ENCODE data around the gene CDYL2. TPM values are rescaled to one million over a fixed set of nuclear protein-coding genes. Genes with fewer than 3 reads are reported as not detected.
A peak's percentile ranks its signal among the peaks of the same experiment; 100 is the strongest.

CDYL2 gene
- total and polyA plus RNA-seq, 8 donors: 0.60 to 7.3 (median 1.7) TPM

DNA sequence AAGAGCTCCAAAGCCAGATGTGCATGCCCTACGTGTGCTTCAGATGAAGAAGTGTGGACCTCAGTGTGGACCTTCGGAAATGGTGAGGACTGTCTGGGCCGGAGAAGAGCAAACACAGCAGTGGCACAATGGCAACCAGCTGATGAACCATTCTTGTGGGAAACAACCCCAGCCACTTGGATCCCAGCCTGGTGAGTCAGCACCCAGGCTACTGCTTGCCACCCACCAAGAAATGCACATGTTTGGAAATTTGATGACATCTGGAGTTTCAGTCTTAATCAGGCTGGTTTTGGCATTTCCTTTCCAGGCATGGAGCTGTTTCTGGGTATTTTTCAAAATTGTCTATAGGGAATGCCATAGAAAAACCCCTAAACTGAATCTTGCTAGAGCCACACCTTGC is 220.9 kb downstream of the CDYL2 start:
- WGBS, 5 donors: 67 to 87% (median 80%) methylated on average over 3 of the region's 3 CpGs
- H3K36me3 ChIP-seq: no peaks in the 10 kb centered on the region
- intact Hi-C loops (cut with DNase I; ENCODE audit: low total_unique reads): no loop called here
- no peaks in the 10 kb centered on the region for H3K27me3 ChIP-seq
- DNase-seq: no peak
- H3K4me3 ChIP-seq: no peak overlapping the region
- H3K4me1 ChIP-seq: peaks cover 0 to under 1% (median 0%) of the 10 kb centered on the region in 4 donors
- TF ChIP-seq EP300 (IDR thresholded peaks at IDR 0.05): no peak
- no peak for TF ChIP-seq CTCF (IDR thresholded peaks at IDR 0.05)
- no peak for TF ChIP-seq POLR2AphosphoS5 (IDR thresholded peaks at IDR 0.05)
- no peak for TF ChIP-seq POLR2A (IDR thresholded peaks at IDR 0.05)
- no peak overlapping the region for H3K27ac ChIP-seq
- H3K9me3 ChIP-seq: no peaks in the 10 kb centered on the region

- intact Hi-C loops (cut with DNase I; ENCODE audit: low total_unique reads): no loop called here
- Histone ChIP-seq H3K9me3 (no peaks in the 10 kb centered on the region), H3K4me1 (peaks cover 0 to 13% (median 12%) of the 10 kb centered on the region in 4 donors), H3K27me3 (no peaks in the 10 kb centered on the region), H3K36me3 (no peaks in the 10 kb centered on the region), H3K27ac (peak overlapping the region in 1 of 5 donors; percentile 18), H3K4me3 (no peak overlapping the region)
- WGBS, 5 donors: 74 to 89% (median 83%) methylated on average over 10 of the region's 10 CpGs
- TF ChIP-seq EP300 (IDR thresholded peaks at IDR 0.05) (no peak), CTCF (IDR thresholded peaks at IDR 0.05) (no peak), POLR2AphosphoS5 (IDR thresholded peaks at IDR 0.05) (no peak), POLR2A (IDR thresholded peaks at IDR 0.05) (no peak)
- no peak for DNase-seq
Observed at GRCh38 chr16:80580109-80580832, 224.1 kb downstream of the CDYL2 start.

GRCh38 chr16:80577485-80578280 is 226.7 kb downstream of the CDYL2 start:
- Histone ChIP-seq H3K4me3 (no peak overlapping the region), H3K4me1 (peaks cover 0 to 13% (median 12%) of the 10 kb centered on the region in 4 donors), H3K27me3 (no peaks in the 10 kb centered on the region), H3K36me3 (no peaks in the 10 kb centered on the region), H3K27ac (no peak overlapping the region), H3K9me3 (no peaks in the 10 kb centered on the region)
- 33 to 71% (median 54%) methylated on average over 11 of the region's 11 CpGs for WGBS, 5 donors
- TF ChIP-seq POLR2A (IDR thresholded peaks at IDR 0.05): peak in 1 of 4 donors; percentile 20
- TF ChIP-seq EP300 (IDR thresholded peaks at IDR 0.05): no peak
- intact Hi-C loops (cut with DNase I; ENCODE audit: low total_unique reads): no loop called here
- DNase-seq: peak; percentile 76 to 88

DNA sequence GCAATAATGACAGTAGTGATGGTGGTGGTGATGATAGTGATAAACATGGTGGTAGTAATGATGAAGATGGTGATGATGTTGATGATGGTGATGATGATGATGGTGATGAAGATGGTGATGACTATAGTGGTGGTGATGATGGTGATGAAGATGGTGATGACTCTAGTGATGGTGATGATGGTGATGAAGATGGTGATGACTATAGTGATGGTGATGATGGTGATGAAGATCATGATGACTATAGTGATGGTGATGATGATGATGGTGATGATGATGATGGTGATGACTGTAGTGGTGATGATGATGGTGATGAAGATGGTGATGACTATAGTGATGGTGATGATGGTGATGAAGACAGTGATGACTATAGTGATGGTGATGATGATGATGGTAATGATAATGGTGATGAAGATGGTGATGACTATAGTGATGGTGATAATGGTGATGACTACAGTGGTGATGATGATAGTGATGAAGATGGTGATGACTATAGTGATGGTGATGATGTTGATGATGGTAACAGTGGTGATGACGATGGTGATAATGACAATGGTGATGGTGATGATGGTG is 228.0 kb downstream of the CDYL2 start:
- intact Hi-C loops (cut with DNase I; ENCODE audit: low total_unique reads): no loop called here
- WGBS, 5 donors: 84 to 97% (median 94%) methylated on average over 1 of the region's 1 CpG
- Histone ChIP-seq H3K4me1 (peaks cover 0 to 13% (median 12%) of the 10 kb centered on the region in 4 donors), H3K27me3 (no peaks in the 10 kb centered on the region), H3K36me3 (no peaks in the 10 kb centered on the region), H3K4me3 (no peak overlapping the region), H3K9me3 (no peaks in the 10 kb centered on the region), H3K27ac (no peak overlapping the region)
- no peak for TF ChIP-seq EP300 (IDR thresholded peaks at IDR 0.05)
- DNase-seq: no peak

DNA sequence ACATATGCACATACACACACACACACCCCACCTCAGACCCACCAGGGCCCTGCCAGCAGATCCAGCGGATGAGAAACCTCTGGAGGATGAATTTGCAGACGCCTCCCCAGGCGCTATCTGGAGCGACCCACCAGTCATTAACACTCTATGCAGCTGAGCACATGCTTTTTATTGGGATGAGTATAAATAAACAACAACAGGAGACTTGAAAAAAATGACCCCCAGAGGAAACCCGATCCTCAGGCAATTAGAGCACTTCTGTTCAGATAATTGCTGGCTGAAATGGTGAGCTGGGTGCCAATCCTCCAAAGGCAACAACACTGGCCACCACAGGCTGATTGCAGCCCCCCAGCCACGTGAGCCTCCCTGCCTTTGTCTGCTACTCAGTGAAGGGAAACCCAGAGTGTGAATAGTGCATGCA is 230.7 kb downstream of the CDYL2 start:
- 66 to 82% (median 80%) methylated on average over 6 of the region's 6 CpGs for WGBS, 5 donors
- no peaks in the 10 kb centered on the region for H3K27me3 ChIP-seq
- peaks cover 0 to 23% (median 16%) of the 10 kb centered on the region in 4 donors for H3K4me1 ChIP-seq
- no peaks in the 10 kb centered on the region for H3K9me3 ChIP-seq
- H3K4me3 ChIP-seq: no peak overlapping the region
- H3K36me3 ChIP-seq: no peaks in the 10 kb centered on the region
- H3K27ac ChIP-seq: no peak overlapping the region
- DNase-seq: no peak
- no peak for TF ChIP-seq EP300 (IDR thresholded peaks at IDR 0.05)
- intact Hi-C loops (cut with DNase I; ENCODE audit: low total_unique reads): no loop called here

Data from stomach (tissue), 9 donors.